ENCODE measurements around the gene PAK5. TPM values are rescaled to one million over a fixed set of nuclear protein-coding genes. Genes with fewer than 3 reads are reported as not detected.

Gene PAK5
- total RNA-seq, 1 experiment from 2014 or later: not detected

- Histone ChIP-seq H3K4me3 (no peak overlapping the region), H3K36me3 (no peaks in the 10 kb centered on the region), H3K27me3 (no peaks in the 10 kb centered on the region), H3K9me3 (no peaks in the 10 kb centered on the region)
- no peak for DNase-seq
Measured at GRCh38 chr20:9557411-9557810, 281.5 kb downstream of the PAK5 start.

GRCh38 chr20:9555781-9556180 lies 283.1 kb downstream of the PAK5 start:
- H3K36me3 ChIP-seq: no peaks in the 10 kb centered on the region
- no peaks in the 10 kb centered on the region for H3K9me3 ChIP-seq
- peak; percentile 55 for DNase-seq
- H3K27me3 ChIP-seq: no peaks in the 10 kb centered on the region
- H3K4me3 ChIP-seq: no peak overlapping the region

GRCh38 chr20:9551808-9552550 lies 286.9 kb downstream of the PAK5 start:
- Histone ChIP-seq H3K9me3 (no peaks in the 10 kb centered on the region), H3K27me3 (no peaks in the 10 kb centered on the region), H3K36me3 (no peaks in the 10 kb centered on the region), H3K4me3 (no peak overlapping the region)
- DNase-seq: no peak

- H3K4me3 ChIP-seq: no peak overlapping the region
- no peak for DNase-seq
- no peaks in the 10 kb centered on the region for H3K36me3 ChIP-seq
- H3K9me3 ChIP-seq: no peaks in the 10 kb centered on the region
- H3K27me3 ChIP-seq: no peaks in the 10 kb centered on the region
Measured at GRCh38 chr20:9550871-9551270, 288.0 kb downstream of the PAK5 start.

- Histone ChIP-seq H3K36me3 (no peaks in the 10 kb centered on the region), H3K27me3 (no peaks in the 10 kb centered on the region), H3K4me3 (no peak overlapping the region), H3K9me3 (no peaks in the 10 kb centered on the region)
- no peak for DNase-seq
Measured at GRCh38 chr20:9550283-9550682, 288.6 kb downstream of the PAK5 start.

- no peaks in the 10 kb centered on the region for H3K36me3 ChIP-seq
- no peak overlapping the region for H3K4me3 ChIP-seq
- H3K9me3 ChIP-seq: no peaks in the 10 kb centered on the region
- no peak for DNase-seq
- no peaks in the 10 kb centered on the region for H3K27me3 ChIP-seq
Measured at GRCh38 chr20:9543214-9543613, 295.7 kb downstream of the PAK5 start.

- no peak for DNase-seq
- H3K36me3 ChIP-seq: no peaks in the 10 kb centered on the region
- H3K4me3 ChIP-seq: no peak overlapping the region
- no peaks in the 10 kb centered on the region for H3K9me3 ChIP-seq
- H3K27me3 ChIP-seq: no peaks in the 10 kb centered on the region
Measured at GRCh38 chr20:9535449-9535848, 303.4 kb downstream of the PAK5 start.

- DNase-seq: no peak
- Histone ChIP-seq H3K27me3 (no peaks in the 10 kb centered on the region), H3K9me3 (no peaks in the 10 kb centered on the region)
Measured at GRCh38 chr20:9534025-9534424, 304.9 kb downstream of the PAK5 start.

GRCh38 chr20:9532069-9532838 lies 306.6 kb downstream of the PAK5 start:
- Histone ChIP-seq H3K27me3 (no peaks in the 10 kb centered on the region), H3K9me3 (no peaks in the 10 kb centered on the region), H3K36me3 (no peaks in the 10 kb centered on the region), H3K4me3 (no peak overlapping the region)
- peak; percentile 46 for DNase-seq

More at GRCh38 chr20:9534025-9534424, 304.9 kb downstream of the PAK5 start:
- H3K4me3 ChIP-seq: no peak overlapping the region
- no peaks in the 10 kb centered on the region for H3K36me3 ChIP-seq

GRCh38 chr20:9531581-9531980 lies 307.3 kb downstream of the PAK5 start:
- H3K27me3 ChIP-seq: no peaks in the 10 kb centered on the region
- no peaks in the 10 kb centered on the region for H3K36me3 ChIP-seq
- H3K4me3 ChIP-seq: no peak overlapping the region
- DNase-seq: no peak
- H3K9me3 ChIP-seq: no peaks in the 10 kb centered on the region

GRCh38 chr20:9523636-9524035 lies 315.2 kb downstream of the PAK5 start:
- H3K36me3 ChIP-seq: no peaks in the 10 kb centered on the region
- no peaks in the 10 kb centered on the region for H3K9me3 ChIP-seq
- no peak for DNase-seq
- no peaks in the 10 kb centered on the region for H3K27me3 ChIP-seq
- H3K4me3 ChIP-seq: no peak overlapping the region

- Histone ChIP-seq H3K4me3 (no peak overlapping the region), H3K27me3 (peaks cover 12% of the 10 kb centered on the region), H3K9me3 (no peaks in the 10 kb centered on the region), H3K36me3 (no peaks in the 10 kb centered on the region)
- no peak for DNase-seq
Measured at GRCh38 chr20:9520086-9520485, 318.8 kb downstream of the PAK5 start.

GRCh38 chr20:9518576-9519175 lies 320.2 kb downstream of the PAK5 start:
- peaks cover 26% of the 10 kb centered on the region for H3K27me3 ChIP-seq
- H3K36me3 ChIP-seq: no peaks in the 10 kb centered on the region
- no peak for DNase-seq

GRCh38 chr20:9517297-9518162 lies 321.3 kb downstream of the PAK5 start:
- no peak for DNase-seq
- peaks cover 28% of the 10 kb centered on the region for H3K27me3 ChIP-seq

More at GRCh38 chr20:9518576-9519175, 320.2 kb downstream of the PAK5 start:
- H3K4me3 ChIP-seq: no peak overlapping the region
- H3K9me3 ChIP-seq: no peaks in the 10 kb centered on the region

GRCh38 chr20:9516234-9516871 lies 322.5 kb downstream of the PAK5 start:
- no peak for DNase-seq
- Histone ChIP-seq H3K4me3 (no peak overlapping the region), H3K9me3 (no peaks in the 10 kb centered on the region), H3K36me3 (no peaks in the 10 kb centered on the region), H3K27me3 (peaks cover 32% of the 10 kb centered on the region)

More at GRCh38 chr20:9517297-9518162, 321.3 kb downstream of the PAK5 start:
- Histone ChIP-seq H3K4me3 (no peak overlapping the region), H3K9me3 (no peaks in the 10 kb centered on the region), H3K36me3 (no peaks in the 10 kb centered on the region)

GRCh38 chr20:9515741-9516233 lies 323.1 kb downstream of the PAK5 start:
- H3K4me3 ChIP-seq: no peak overlapping the region
- H3K27me3 ChIP-seq: peaks cover 32% of the 10 kb centered on the region
- no peaks in the 10 kb centered on the region for H3K36me3 ChIP-seq
- no peaks in the 10 kb centered on the region for H3K9me3 ChIP-seq
- DNase-seq: no peak
